ENCODE data around the gene RDM1.

The RDM1 gene

DNA sequence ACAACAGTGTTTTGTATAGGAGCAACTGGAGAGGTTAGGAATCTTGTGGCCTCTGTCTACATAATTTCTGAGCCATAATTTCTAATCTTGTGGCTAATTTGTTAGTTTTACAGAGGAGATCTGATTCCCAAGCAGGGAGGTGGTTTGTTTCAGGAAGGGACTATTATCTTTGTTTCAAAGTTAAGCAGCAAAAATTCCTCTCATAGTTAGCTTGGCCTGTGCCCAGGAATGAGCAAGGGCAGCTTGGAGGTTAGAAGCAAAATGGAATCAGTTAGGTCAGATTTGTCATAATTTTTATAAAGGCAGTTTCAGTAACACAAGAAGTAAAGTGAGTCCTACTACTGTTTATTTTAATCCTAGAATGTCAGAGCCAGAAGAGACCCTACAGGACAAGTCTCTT lies 2.0 kb upstream of the RDM1 start:
- no peak for DNase-seq (ENCODE audit: low read depth)

DNA sequence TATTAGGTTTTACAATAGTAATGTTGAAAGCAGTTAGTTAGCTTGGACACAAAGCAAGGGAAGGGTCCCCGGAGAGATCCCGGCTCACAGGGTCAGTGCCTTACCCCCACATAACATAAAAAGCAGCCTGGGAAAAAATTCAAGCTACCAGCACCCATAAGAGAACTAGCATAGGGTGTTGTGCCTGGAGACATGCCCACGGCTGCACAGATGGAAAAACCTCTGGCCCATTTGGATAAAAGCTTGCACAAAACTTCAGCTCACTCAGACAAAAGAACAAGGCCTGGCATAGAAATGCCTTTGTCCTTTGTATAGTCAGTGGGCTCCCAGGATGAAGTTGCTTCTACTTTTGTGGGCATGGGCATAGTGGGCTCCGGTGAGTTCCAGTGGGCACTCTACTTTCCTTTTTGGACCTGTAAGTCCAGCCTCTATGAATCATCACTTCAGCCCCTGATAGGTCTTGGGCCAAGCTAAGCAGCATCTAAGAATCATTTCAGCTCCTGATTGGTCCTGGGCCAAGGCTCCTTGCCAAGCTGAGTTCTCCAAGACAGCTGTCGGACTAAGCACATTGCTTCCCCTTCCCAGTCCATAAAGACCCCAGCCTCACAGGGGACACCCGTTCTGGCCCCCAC lies 1.3 kb upstream of the RDM1 start:
- DNase-seq (ENCODE audit: low read depth) = no peak

DNA sequence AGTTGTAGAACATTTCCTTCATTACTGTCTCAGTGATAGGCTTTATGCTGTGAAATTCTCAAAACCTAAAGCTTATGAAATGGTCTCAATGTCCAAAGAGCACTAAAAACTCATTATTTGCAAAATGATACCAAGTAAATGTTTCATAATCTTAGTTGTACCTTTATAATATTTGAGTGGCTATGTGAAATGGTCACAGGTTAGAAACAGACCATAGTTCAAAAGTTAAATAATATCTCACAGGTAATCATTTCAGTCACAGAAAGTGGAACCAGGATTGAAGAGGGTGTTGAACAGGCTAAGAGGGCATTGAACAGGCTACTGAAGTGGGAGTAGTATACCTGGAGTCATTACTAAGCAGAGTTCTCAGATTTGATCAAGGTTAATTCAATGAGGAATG lies 2.9 kb downstream of the RDM1 start:
- DNase-seq (ENCODE audit: low read depth) = no peak

DNA sequence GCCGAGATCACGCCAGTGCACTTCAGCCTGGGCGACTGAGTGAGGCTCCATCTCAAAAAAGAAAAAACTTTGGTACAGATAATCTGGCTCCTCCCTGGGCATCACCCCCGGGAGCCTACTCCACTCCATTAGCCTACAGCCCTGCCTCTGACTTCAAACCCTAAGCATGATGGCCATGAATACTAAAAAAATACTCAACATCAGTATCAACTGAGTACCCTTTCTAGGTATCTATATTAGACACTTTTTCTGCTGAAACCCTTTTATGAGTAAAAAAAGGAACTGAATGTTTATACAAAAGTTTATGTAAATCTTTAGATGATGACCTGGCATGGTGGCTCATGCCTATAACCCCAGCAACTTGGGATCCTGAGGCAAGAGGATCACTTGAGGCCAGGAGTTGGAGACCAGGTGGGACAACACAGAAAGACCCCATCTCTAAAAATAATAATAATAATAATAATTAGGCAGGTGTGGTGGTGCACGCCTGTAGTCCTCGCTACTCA lies 6.9 kb downstream of the RDM1 start:
- no peak for DNase-seq (ENCODE audit: low read depth)

DNA sequence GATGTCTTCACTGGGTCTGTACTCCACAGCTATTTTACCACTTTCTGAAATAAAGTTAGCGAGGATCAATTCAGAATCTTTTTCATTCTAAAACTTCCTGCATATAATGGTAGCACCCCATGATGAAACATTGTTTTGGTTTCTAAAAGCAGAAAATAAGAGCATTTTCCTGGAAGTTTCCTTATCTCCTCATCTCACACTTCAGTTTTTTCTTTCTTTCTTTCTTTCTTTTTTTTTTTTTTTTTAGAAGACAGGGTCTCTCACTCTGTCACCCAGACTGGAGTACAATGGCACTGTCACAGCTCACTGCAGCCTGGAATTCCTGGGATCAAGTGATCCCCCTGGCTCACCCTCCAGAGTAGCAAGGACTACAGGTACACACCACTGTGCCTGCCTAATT lies 10.3 kb downstream of the RDM1 start:
- DNase-seq (ENCODE audit: low read depth) = no peak

DNA sequence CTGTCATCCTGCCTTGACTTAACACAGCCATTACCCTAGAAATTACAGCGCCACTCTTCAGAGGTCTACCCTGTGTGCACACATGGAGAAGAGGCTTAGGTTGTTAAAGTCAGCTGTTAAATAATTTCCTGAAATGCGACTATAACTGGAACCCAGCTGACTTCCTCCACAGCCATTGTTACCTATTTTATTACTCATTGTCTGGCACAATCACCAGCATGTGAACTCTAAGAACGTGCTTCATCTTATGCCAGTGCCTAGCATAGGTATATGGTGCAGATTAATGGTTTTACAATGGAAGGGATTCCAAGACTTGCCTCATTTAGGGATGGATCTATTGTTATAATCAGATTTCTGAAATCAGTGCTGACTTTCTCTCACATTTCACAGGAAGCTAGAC lies 11.9 kb downstream of the RDM1 start:
- no peak for DNase-seq (ENCODE audit: low read depth)

DNA sequence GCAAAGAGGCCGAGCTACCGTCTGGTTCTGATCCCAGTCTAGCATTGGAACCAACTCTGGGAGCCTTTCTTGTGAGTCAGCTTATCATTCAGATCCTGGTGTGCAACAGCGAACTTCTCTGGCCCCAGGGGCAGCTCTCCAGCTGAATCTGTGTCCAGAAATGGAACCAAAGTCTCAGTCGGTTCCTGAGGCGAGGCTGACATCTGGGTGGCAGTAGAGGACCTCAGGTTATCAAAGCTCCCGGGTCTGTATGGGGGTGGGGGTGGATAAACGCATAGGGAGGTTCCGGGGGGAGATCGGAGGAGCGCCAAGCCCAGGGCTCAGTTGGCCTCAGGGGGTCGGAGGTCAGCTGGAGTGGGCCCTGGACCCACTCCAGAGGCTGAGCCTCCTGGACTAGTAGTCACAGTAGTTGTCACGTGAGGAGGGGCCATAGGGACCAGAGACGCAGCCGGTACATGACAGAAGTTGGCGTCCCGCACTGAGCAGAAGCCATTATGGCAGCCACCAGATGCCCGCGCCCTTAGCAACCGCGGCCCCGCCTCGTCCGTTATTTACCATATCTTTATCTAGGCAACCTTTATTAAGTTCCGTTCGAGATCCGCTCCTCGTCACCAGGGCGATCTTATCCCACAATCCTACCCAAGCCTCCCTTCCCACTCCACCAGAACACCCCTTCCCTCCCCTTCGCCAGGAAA lies 12.9 kb downstream of the RDM1 start:
- no peak for DNase-seq (ENCODE audit: low read depth)

DNA sequence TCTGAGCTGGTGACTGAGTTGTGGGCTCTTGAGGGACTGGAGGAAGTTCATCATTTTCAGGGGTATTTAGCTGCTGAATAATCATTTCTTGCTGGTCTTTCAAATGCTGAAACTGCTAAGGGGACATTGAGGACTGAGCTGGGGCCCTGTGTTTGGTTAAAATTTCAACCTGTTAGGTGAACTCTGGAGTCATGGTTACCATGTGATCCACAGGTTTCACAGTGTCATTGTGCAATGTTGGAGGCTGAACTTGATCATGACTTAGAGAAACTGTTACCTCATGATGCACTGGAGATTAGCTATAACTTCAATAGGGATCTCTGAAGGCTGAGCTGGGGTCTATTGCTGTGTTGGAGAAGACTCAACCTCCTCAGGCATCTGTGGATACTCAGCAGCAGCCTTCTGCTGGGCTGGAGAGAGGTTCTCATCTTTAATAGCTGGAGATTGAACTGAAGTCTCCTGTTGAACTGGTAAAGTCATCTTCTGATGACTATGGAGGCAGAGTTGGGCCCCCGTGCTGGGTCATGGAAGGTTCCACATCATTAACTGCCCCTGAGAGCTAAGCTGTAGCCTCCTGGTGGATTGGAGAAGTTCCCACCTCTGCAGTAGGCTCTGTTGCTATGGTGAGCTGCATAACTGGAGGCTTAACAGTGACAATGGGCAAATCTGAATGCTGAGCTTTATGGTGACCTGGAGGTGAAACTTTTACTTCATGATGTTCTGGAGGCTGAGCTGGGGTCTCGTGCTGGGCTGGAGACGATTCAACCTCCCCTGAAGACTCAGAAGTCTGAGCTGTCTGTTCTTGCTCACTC lies 15.2 kb downstream of the RDM1 start:
- DNase-seq (ENCODE audit: low read depth) = no peak

DNA sequence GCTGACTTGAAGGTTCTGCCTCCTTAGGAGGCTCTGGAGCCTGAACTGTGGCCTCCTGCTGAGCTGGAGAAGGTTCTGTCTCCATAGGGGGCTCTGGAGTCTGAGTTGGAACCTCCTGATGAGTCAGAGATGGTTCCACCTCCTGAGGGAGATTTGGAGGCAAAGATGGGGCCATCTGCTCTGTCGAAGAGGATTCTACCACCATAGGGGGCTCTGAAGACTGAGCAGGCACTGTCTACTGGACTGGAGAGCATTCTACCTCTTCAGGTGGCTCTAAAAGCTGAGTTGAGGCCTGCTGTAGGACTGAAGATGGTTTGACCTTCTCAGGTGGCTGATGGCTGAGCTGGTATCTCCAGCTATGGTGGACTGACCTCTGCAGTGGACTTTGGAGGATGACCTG lies 16.2 kb downstream of the RDM1 start:
- DNase-seq (ENCODE audit: low read depth) = no peak

DNA sequence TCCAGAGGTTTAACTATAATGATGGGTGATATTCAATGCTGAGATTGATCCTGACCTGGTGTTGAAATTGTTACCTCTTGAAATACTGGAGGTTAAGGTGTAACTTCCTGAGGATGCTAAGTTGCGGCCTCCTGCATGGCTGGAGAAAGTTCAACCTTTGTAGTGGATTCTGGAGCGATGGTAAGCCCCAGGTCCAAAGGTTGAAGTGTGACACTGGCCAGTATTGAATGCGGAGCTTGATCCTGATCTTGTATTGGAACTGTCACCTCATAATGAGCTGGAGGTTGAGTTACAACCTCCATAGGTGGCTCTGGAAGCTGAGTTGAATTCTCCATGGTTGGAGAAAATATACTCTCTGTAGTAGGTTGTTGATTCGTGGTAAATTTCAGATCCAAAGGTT lies 17.0 kb downstream of the RDM1 start:
- no peak for DNase-seq (ENCODE audit: low read depth)

DNA sequence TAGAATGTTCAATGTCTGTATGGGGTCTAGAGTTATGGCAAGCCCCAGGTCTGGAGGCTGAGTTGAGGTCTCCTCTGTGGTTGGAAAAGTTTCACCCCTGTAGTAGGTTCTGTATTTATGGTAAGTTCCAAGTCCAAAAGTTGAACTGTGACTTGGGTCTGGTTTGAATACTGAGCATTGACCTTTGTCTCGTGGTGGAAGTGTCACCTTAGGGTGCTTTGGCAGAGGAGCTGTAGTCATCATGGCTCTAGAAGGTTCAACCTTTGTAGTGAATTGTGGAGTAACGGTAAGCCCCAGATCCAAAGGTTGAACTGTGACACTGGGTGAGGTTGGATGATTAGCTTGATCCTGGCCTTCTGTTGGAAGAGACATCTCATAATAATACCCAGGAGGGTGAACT lies 17.6 kb downstream of the RDM1 start:
- no peak for DNase-seq (ENCODE audit: low read depth)

DNA sequence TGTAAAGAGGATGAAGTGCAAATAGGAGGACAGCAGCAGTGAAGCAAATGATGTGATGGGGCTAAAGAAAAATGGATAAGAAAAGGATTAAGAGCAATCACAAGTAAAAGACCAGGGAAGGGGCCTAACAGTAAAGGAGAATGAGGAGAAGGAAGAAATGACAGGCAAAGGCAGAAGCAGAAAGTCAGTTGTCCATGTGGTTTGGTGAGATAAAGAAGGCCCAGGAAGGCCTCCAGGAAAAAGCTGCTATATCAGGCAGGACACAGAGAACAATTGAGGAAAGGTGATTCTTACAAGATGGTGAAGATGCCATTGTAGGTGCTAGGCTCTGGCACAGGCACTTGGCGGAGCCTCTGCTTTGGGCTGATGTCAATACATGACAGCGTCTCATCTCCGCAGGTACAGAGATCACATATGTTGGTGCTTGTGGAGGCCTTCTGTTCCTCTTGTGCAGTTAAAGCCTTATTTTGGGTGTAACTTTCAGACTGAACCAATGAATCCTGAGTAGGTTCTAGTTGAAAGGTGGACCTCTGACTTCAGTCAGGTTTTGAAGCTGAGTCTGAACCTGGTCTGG lies 18.1 kb downstream of the RDM1 start:
- no peak for DNase-seq (ENCODE audit: low read depth)

DNA sequence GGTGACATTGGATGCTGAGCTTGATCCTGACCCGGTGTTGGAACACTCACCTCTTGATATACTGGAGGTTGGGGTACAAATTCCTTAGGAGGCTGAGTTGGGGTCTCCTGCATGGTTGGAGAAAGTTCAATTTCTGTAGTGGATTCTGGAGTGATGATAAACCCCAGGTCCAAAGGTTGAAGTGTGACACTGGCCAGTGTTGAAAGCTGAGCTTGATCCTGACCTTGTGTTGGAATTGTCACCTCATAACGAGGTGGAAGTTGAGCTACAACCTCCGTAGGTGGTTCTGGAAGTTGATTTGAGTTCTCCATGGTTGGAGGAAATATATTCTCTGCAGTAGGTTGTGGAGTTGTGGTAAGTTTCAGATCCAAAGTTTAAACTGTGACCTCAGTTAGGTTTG lies 21.2 kb downstream of the RDM1 start:
- no peak for DNase-seq (ENCODE audit: low read depth)

DNA sequence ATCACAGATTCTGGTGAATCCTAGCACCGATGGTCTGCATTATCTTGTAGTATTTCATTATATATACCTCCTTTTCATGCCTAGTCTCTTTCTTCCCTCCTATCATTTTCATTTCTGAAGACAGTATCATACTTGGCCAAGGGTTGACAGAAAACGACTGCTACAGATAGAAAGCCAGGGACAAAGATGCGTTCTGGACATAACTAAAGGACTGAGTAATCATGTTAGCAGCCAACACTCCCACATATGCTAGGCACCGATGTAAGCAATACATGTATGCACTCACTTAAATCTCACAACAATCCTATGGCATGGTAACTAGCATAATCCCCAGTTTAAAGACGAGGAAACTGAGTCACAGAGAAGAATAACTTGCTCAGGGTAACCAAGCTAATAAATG lies 22.9 kb downstream of the RDM1 start:
- DNase-seq (ENCODE audit: low read depth) = no peak

DNA sequence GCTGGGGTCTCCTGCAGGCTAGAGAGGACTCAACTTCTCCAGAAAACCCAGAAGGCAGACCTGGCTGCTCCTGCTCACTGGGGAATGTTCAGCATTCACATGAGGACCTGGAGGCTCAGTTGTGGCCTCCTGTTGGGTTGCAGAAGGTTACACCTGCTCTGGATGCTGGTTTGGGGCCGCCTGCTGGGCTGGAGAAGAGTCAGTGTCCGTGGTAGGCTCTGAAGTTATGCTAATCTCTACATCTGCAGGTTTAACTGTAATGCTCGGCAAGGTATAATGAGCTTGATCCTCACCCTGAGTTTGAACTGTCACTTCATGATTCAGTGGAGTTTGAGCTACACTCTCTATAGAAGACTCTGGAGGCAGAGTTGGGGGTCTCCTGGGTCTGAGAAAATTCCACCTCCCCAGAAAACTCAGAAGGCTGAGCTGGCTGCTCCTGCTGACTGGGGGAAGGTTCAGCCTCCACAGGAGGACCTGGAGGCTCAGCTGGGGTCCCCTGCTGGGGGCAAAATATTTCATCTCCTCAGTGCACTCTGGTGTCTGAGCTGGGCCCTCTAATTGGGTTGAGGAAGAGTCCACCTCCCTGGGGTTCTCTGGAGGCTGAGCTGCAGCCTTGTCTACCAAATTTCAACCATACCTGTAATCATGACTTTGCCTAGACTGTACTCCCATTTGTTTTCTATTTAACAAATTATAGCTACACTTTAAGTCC lies 23.5 kb downstream of the RDM1 start:
- DNase-seq (ENCODE audit: low read depth) = no peak

DNA sequence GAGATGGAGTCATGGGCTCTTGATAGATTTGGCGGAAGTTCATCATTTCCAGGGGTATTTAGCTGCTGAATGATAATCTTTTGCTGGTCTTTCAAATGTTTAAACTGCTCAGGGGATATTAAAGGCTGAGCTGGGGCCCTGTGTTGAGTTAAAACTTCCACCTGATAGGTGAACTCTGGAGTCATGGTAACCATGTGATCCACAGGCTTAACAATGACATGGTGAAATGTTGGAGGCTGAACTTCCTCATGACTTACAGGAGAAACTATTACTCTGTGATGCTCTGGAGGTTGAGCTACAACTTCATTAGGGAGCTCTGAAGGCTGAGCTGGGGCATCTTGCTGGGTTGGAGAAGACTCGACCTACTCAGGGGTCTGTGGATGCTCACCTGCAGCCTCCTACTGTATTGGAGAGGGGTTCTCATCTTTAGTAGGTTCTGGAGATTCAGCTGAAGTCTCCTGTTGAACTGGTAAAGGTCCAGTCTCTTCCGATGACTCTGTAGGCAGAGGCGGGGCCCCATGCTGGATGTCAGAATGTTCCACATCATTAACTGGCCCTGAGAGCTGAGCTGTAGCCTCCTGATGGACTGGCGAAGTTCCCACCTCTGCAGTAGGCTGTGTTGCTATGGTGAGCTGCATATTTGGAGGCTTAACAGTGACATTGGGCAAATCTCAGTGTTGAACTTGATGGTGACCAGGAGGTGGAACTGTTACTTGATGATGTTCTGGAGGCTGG lies 24.2 kb downstream of the RDM1 start:
- DNase-seq (ENCODE audit: low read depth) = no peak

DNA sequence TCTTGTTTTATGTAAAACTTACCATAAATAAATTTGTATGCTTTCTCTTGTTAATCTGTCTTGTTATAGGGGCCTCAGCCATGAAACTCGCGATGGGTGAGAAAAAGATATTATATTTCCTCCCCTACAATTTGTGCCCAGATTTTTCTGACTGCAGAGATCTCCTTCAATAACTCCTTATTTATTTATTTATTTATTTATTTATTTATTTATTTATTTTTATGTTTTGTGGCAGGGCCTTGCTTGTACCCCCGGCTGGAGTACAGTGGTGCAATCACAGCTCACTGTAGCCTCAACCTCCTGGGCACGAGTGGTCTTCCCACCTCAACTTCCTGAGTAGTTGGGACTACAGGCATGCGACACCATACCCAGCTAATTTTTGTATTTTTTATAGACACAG lies 27.1 kb downstream of the RDM1 start:
- DNase-seq (ENCODE audit: low read depth) = no peak

DNA sequence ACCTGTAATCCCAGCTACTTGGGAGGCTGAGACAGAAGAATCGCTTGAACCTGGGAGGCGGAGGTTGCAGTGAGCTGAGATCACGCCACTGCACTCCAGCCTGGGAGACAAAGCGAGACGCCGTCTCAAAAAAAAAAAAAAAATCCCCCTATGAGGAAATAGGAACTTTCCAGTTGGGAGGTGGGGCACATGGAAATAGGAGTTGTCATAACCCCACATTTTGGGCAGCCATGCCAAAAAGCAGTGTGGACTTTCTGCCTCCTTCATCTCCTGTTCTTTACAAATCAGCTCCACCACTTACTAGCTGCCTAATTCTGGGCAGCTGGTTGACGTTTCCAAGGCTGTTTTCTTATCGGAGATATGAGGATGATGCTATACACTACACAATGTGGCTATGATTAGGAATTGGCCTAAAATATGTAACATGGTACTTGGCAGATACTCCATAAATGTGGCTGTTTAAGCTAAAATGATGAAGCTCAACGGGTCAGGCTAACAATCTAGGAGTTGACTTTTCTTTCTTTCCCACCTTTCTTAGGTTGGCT lies 28.9 kb downstream of the RDM1 start:
- DNase-seq (ENCODE audit: low read depth) = no peak

DNA sequence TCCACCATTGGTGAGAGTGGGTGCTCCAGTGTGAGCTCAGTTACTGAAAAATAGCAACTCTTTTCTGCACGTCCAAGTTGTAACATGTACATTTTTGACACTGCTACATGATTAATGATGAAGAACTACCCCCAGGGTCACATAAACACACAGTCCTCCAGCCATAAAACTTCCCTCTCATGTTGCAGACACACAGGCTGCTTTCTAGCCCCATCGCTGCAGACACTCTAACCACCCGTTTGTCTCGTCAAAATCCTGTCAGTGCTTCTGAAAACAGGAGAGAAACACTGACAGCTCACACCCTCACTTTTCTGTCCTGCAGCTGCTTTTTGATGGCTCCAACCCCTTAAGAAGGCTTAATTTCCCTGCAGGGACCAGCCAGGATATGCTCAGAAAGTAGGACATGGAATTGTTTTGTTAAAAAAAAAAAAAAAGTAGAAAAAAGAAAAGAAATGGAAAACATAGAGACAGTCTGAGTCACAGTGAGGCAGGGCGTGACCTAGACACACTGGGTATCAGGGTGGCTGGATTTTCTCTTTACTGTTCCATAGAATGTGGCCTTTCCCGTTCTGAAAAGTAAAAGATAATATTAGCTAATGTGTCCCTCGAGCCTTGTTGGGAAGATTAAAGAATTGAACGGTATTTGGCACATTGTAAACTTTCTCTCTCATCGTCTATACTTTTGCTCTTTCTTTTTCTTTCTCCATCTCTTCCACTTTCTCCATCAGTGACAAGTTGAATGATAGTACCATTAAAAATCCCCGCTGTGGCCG lies 29.7 kb downstream of the RDM1 start:
- no peak for DNase-seq (ENCODE audit: low read depth)

DNA sequence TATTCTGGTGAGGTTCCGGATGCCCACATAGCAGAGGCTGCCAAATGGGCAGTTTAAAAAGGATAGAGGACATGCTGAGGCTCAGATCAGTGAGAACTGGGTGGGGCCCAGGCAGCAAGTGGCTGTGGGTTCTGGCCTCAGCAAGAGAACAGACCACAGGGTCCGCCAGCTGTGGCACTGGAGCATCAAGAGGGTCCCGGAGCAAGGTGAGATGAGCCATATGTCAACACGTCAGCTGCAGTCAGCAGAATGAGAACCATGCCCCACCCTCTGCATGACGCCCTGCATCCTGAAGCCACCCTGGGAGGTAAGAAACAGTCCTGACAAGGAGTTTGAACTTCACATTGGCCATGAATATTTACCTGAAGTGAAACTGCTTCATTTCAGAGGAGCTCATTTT lies 30.3 kb downstream of the RDM1 start:
- no peak for DNase-seq (ENCODE audit: low read depth)
